Esophagus squamous epithelium (tissue), 4 donors: Measurements from ENCODE around the gene GPC5.

Experiments
- CTCF ChIP-seq, 6 experiments: fragments of 450-650 bp in 4 of 6; fragments of 200-600 bp in 2 of 6; sonication (generic) in 2 of 6; IDR thresholded peaks; one replicate each; pipeline ENCODE4 v1.5.1; 2016 to 2019; ENCODE audit warnings: antibody characterized with exemption in 6 of 6, mild to moderate bottlenecking in 4 of 6, moderate library complexity in 4 of 6
- POLR2A ChIP-seq, 4 donors: fragments of 450-650 bp; IDR thresholded peaks; one replicate each; pipeline ENCODE4 v1.6.1; 2017; ENCODE audit warnings: antibody characterized with exemption in 4 of 4, mild to moderate bottlenecking in 4 of 4, moderate library complexity in 3 of 4

GRCh38 chr13:92671821-92672220 is 1273.4 kb downstream of the GPC5 start:
- no peak for TF ChIP-seq CTCF (IDR thresholded peaks at IDR 0.05)
- TF ChIP-seq POLR2A (IDR thresholded peaks at IDR 0.05), result no peak
